ENCODE results near the gene ADGRA3. TPM values are rescaled to one million over a fixed set of nuclear protein-coding genes. Genes with fewer than 3 reads are reported as not detected.
A peak's percentile ranks its signal among the peaks of the same experiment; 100 is the strongest.

The ADGRA3 gene
- total RNA-seq, 1 donor from 2014 or later, result 27.8 TPM

GRCh38 chr4:22439947-22440346 is 75.9 kb downstream of the ADGRA3 start:
- DNase-seq (ENCODE audit: low spot score), result no peak
- H3K4me1 Mint-ChIP-seq (ENCODE audit: low read depth), result no peaks in the 10 kb centered on the region
- no peak overlapping the region for H3K27ac Mint-ChIP-seq (ENCODE audit: unreplicated experiment)
- H3K4me3 Mint-ChIP-seq (ENCODE audit: unreplicated experiment), result no peak overlapping the region
- peaks cover 23% of the 10 kb centered on the region for H3K36me3 Mint-ChIP-seq (ENCODE audit: low read depth)
- peaks cover 2% of the 10 kb centered on the region for H3K9me3 Mint-ChIP-seq (ENCODE audit: low read depth)
- no peaks in the 10 kb centered on the region for H3K27me3 Mint-ChIP-seq (ENCODE audit: low read depth)
- no peak for TF ChIP-seq CTCF (IDR thresholded peaks at IDR 0.05)

- Mint-ChIP-seq H3K9me3 (ENCODE audit: low read depth) (no peaks in the 10 kb centered on the region), H3K27me3 (ENCODE audit: low read depth) (no peaks in the 10 kb centered on the region), H3K36me3 (ENCODE audit: low read depth) (peaks cover 5% of the 10 kb centered on the region), H3K4me1 (ENCODE audit: low read depth) (no peaks in the 10 kb centered on the region), H3K4me3 (ENCODE audit: unreplicated experiment) (no peak overlapping the region), H3K27ac (ENCODE audit: unreplicated experiment) (no peak overlapping the region)
- no peak for DNase-seq (ENCODE audit: low spot score)
- TF ChIP-seq CTCF (IDR thresholded peaks at IDR 0.05), result no peak
These were observed 80.2 kb downstream of the ADGRA3 start for GRCh38 chr4:22435652-22436051.

GRCh38 chr4:22434895-22435294 is 81.0 kb downstream of the ADGRA3 start:
- H3K4me1 Mint-ChIP-seq (ENCODE audit: low read depth), result no peaks in the 10 kb centered on the region
- H3K4me3 Mint-ChIP-seq (ENCODE audit: unreplicated experiment), result no peak overlapping the region
- H3K36me3 Mint-ChIP-seq (ENCODE audit: low read depth), result peaks cover 5% of the 10 kb centered on the region
- TF ChIP-seq CTCF (IDR thresholded peaks at IDR 0.05), result peak; percentile 77
- H3K27ac Mint-ChIP-seq (ENCODE audit: unreplicated experiment), result no peak overlapping the region
- no peak for DNase-seq (ENCODE audit: low spot score)
- no peaks in the 10 kb centered on the region for H3K9me3 Mint-ChIP-seq (ENCODE audit: low read depth)
- no peaks in the 10 kb centered on the region for H3K27me3 Mint-ChIP-seq (ENCODE audit: low read depth)

GRCh38 chr4:22430626-22431025 is 85.2 kb downstream of the ADGRA3 start:
- H3K4me3 Mint-ChIP-seq (ENCODE audit: unreplicated experiment), result no peak overlapping the region
- no peaks in the 10 kb centered on the region for H3K27me3 Mint-ChIP-seq (ENCODE audit: low read depth)
- no peak for TF ChIP-seq CTCF (IDR thresholded peaks at IDR 0.05)
- peaks cover 5% of the 10 kb centered on the region for H3K36me3 Mint-ChIP-seq (ENCODE audit: low read depth)
- no peak overlapping the region for H3K27ac Mint-ChIP-seq (ENCODE audit: unreplicated experiment)
- no peaks in the 10 kb centered on the region for H3K9me3 Mint-ChIP-seq (ENCODE audit: low read depth)
- no peaks in the 10 kb centered on the region for H3K4me1 Mint-ChIP-seq (ENCODE audit: low read depth)
- no peak for DNase-seq (ENCODE audit: low spot score)

GRCh38 chr4:22428441-22428840 is 87.4 kb downstream of the ADGRA3 start:
- no peak for TF ChIP-seq CTCF (IDR thresholded peaks at IDR 0.05)

More at GRCh38 chr4:22428441-22428840, 87.4 kb downstream of the ADGRA3 start:
- Mint-ChIP-seq H3K9me3 (ENCODE audit: low read depth) (no peaks in the 10 kb centered on the region), H3K4me1 (ENCODE audit: low read depth) (no peaks in the 10 kb centered on the region), H3K27me3 (ENCODE audit: low read depth) (no peaks in the 10 kb centered on the region), H3K27ac (ENCODE audit: unreplicated experiment) (no peak overlapping the region), H3K36me3 (ENCODE audit: low read depth) (peaks cover 9% of the 10 kb centered on the region), H3K4me3 (ENCODE audit: unreplicated experiment) (no peak overlapping the region)
- no peak for DNase-seq (ENCODE audit: low spot score)

Measured in chondrocyte (in vitro differentiated cells).